Measurements from ENCODE around the gene CCDC9B.
A peak's percentile ranks its signal among the peaks of the same experiment; 100 is the strongest.

CCDC9B gene

GRCh38 chr15:40340740-40341400 lies at the start of gene CCDC9B:
TSS of gene CCDC9B (minus strand) at chr15:40340939. CDS start at chr15:40340819, 120 bp downstream.
- DNase-seq = no peak
- Mint-ChIP-seq H3K4me1 (ENCODE audit: low read depth) (peaks cover 6% of the 10 kb centered on the region), H3K9me3 (no peaks in the 10 kb centered on the region), H3K27ac (no peak within 1 kb of the TSS), H3K36me3 (ENCODE audit: low read depth) (no peaks in the 10 kb centered on the region), H3K4me3 (no peak within 1 kb of the TSS), H3K27me3 (no peaks in the 10 kb centered on the region)

- no peaks in the 10 kb centered on the region for H3K9me3 Mint-ChIP-seq
- H3K27me3 Mint-ChIP-seq = no peaks in the 10 kb centered on the region
- H3K4me3 Mint-ChIP-seq = no peak overlapping the region
- H3K4me1 Mint-ChIP-seq (ENCODE audit: low read depth) = peaks cover 3% of the 10 kb centered on the region
- DNase-seq = no peak
- peaks cover 86% of the 10 kb centered on the region for H3K36me3 Mint-ChIP-seq (ENCODE audit: low read depth)
- no peak overlapping the region for H3K27ac Mint-ChIP-seq
These were observed 49.3 kb upstream of the CCDC9B start for GRCh38 chr15:40389824-40390595.

- H3K36me3 Mint-ChIP-seq (ENCODE audit: low read depth) = peaks cover 92% of the 10 kb centered on the region
- H3K27ac Mint-ChIP-seq = no peak overlapping the region
- no peaks in the 10 kb centered on the region for H3K27me3 Mint-ChIP-seq
- no peak for DNase-seq
- H3K9me3 Mint-ChIP-seq = no peaks in the 10 kb centered on the region
- peaks cover 10% of the 10 kb centered on the region for H3K4me1 Mint-ChIP-seq (ENCODE audit: low read depth)
- no peak overlapping the region for H3K4me3 Mint-ChIP-seq
These were observed 48.4 kb upstream of the CCDC9B start for GRCh38 chr15:40388941-40389823.

GRCh38 chr15:40386480-40386879 lies 45.7 kb upstream of the CCDC9B start:
- Mint-ChIP-seq H3K4me1 (ENCODE audit: low read depth) (peaks cover 23% of the 10 kb centered on the region), H3K27ac (no peak overlapping the region), H3K4me3 (no peak overlapping the region), H3K27me3 (no peaks in the 10 kb centered on the region), H3K9me3 (no peaks in the 10 kb centered on the region), H3K36me3 (ENCODE audit: low read depth) (peaks cover 80% of the 10 kb centered on the region)
- no peak for DNase-seq

- Mint-ChIP-seq H3K27ac (peak within 1 kb of the TSS; percentile 92), H3K9me3 (no peaks in the 10 kb centered on the region), H3K4me3 (peak within 1 kb of the TSS; percentile 96), H3K36me3 (ENCODE audit: low read depth) (peaks cover 47% of the 10 kb centered on the region), H3K27me3 (no peaks in the 10 kb centered on the region), H3K4me1 (ENCODE audit: low read depth) (peaks cover 23% of the 10 kb centered on the region)
- peak; percentile 92 for DNase-seq
These were observed 42.1 kb upstream of the CCDC9B start, which contains the start of gene KNSTRN for GRCh38 chr15:40382580-40383456. TSS of gene KNSTRN (plus strand) at chr15:40382721. CDS start at chr15:40382836, 115 bp downstream.

- no peak overlapping the region for H3K27ac Mint-ChIP-seq
- no peaks in the 10 kb centered on the region for H3K27me3 Mint-ChIP-seq
- peaks cover 39% of the 10 kb centered on the region for H3K36me3 Mint-ChIP-seq (ENCODE audit: low read depth)
- H3K4me3 Mint-ChIP-seq = peak overlapping the region; percentile 96
- no peaks in the 10 kb centered on the region for H3K9me3 Mint-ChIP-seq
- no peak for DNase-seq
- peaks cover 23% of the 10 kb centered on the region for H3K4me1 Mint-ChIP-seq (ENCODE audit: low read depth)
These were observed 41.2 kb upstream of the CCDC9B start for GRCh38 chr15:40381818-40382529.

GRCh38 chr15:40380636-40381035 lies 39.9 kb upstream of the CCDC9B start:
- Mint-ChIP-seq H3K27ac (no peak overlapping the region), H3K4me3 (no peak overlapping the region), H3K36me3 (ENCODE audit: low read depth) (peaks cover 27% of the 10 kb centered on the region), H3K9me3 (no peaks in the 10 kb centered on the region), H3K27me3 (no peaks in the 10 kb centered on the region), H3K4me1 (ENCODE audit: low read depth) (peaks cover 25% of the 10 kb centered on the region)
- no peak for DNase-seq

GRCh38 chr15:40379853-40380252 lies 39.1 kb upstream of the CCDC9B start:
- H3K4me3 Mint-ChIP-seq = no peak overlapping the region
- H3K36me3 Mint-ChIP-seq (ENCODE audit: low read depth) = peaks cover 19% of the 10 kb centered on the region
- no peaks in the 10 kb centered on the region for H3K9me3 Mint-ChIP-seq
- peaks cover 21% of the 10 kb centered on the region for H3K4me1 Mint-ChIP-seq (ENCODE audit: low read depth)
- no peak for DNase-seq
- H3K27ac Mint-ChIP-seq = no peak overlapping the region
- no peaks in the 10 kb centered on the region for H3K27me3 Mint-ChIP-seq

GRCh38 chr15:40379374-40379773 lies 38.6 kb upstream of the CCDC9B start:
- H3K36me3 Mint-ChIP-seq (ENCODE audit: low read depth) = peaks cover 14% of the 10 kb centered on the region
- H3K4me1 Mint-ChIP-seq (ENCODE audit: low read depth) = peaks cover 17% of the 10 kb centered on the region
- no peak for DNase-seq

GRCh38 chr15:40377606-40378005 lies 36.9 kb upstream of the CCDC9B start:
- DNase-seq = no peak
- H3K36me3 Mint-ChIP-seq (ENCODE audit: low read depth) = no peaks in the 10 kb centered on the region
- H3K9me3 Mint-ChIP-seq = no peaks in the 10 kb centered on the region
- no peak overlapping the region for H3K4me3 Mint-ChIP-seq
- no peaks in the 10 kb centered on the region for H3K27me3 Mint-ChIP-seq
- no peak overlapping the region for H3K27ac Mint-ChIP-seq
- H3K4me1 Mint-ChIP-seq (ENCODE audit: low read depth) = peaks cover 5% of the 10 kb centered on the region

More at GRCh38 chr15:40379374-40379773, 38.6 kb upstream of the CCDC9B start:
- Mint-ChIP-seq H3K27me3 (no peaks in the 10 kb centered on the region), H3K4me3 (no peak overlapping the region), H3K27ac (no peak overlapping the region), H3K9me3 (no peaks in the 10 kb centered on the region)

GRCh38 chr15:40372981-40373380 lies 32.2 kb upstream of the CCDC9B start:
- Mint-ChIP-seq H3K9me3 (no peaks in the 10 kb centered on the region), H3K4me3 (no peak overlapping the region), H3K27ac (no peak overlapping the region), H3K36me3 (ENCODE audit: low read depth) (no peaks in the 10 kb centered on the region), H3K27me3 (no peaks in the 10 kb centered on the region), H3K4me1 (ENCODE audit: low read depth) (peaks cover 6% of the 10 kb centered on the region)
- DNase-seq = no peak

- Mint-ChIP-seq H3K36me3 (ENCODE audit: low read depth) (no peaks in the 10 kb centered on the region), H3K9me3 (no peaks in the 10 kb centered on the region), H3K4me3 (no peak overlapping the region), H3K27me3 (no peaks in the 10 kb centered on the region), H3K4me1 (ENCODE audit: low read depth) (peaks cover 25% of the 10 kb centered on the region), H3K27ac (no peak overlapping the region)
- DNase-seq = no peak
These were observed 29.2 kb upstream of the CCDC9B start for GRCh38 chr15:40369971-40370370.

GRCh38 chr15:40369474-40369869 lies 28.7 kb upstream of the CCDC9B start:
- Mint-ChIP-seq H3K4me3 (no peak overlapping the region), H3K27ac (no peak overlapping the region), H3K4me1 (ENCODE audit: low read depth) (peaks cover 25% of the 10 kb centered on the region), H3K9me3 (no peaks in the 10 kb centered on the region), H3K36me3 (ENCODE audit: low read depth) (no peaks in the 10 kb centered on the region), H3K27me3 (no peaks in the 10 kb centered on the region)
- DNase-seq = no peak

Measured in activated T-cell treated with anti-CD3 and anti-CD28 coated beads, Interleukin-2, amount 50 U/mL, for 24 hours (primary cell).